ENCODE data around the gene WDR33. TPM values are rescaled to one million over a fixed set of nuclear protein-coding genes. Genes with fewer than 3 reads are reported as not detected.

WDR33 gene
- total RNA-seq, 1 donor: 35.4 TPM

DNA sequence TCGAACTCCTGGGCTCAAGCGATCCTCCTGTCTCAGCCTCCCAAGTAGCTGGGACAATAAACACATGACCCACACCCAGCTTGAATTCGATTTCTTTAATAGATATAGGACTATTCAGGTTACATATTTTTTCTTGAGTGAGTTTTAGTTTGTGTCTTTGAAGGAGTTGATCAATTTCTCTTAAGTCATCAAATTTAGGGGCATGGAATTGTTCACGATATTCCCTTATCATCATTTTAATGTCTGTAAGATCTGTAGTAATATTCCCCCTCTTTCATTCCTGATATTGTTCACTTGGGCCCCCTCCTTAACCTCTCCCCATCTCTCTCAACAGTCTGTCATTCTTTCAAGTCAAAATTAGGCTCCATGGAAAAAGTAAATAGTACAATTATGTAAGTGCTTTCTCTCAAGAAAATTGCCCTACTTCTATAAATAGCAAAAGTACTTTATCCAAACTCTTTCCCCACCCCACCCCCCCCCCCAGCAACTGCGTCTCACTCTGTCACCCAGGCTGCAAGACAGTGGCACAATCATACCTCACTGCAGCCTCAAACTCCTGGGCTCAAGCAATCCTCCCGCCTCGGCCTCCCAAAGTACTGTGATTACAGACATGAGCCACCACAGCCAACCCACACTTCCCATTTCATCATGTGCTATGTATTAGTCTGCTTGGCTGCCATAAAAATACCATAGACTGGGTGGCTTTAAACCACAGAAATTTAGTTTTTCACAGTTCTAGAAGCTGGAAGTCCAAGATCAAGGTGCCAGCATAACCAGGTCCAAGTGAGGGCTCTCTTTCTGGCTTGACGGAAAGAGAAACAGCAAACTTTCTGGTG is 20.1 kb downstream of the WDR33 start:
- H3K4me3 ChIP-seq (ENCODE audit: low read depth, low read length): no peak overlapping the region
- DNase-seq (ENCODE audit: low read depth): no peak
- TF ChIP-seq, protein P1, sequence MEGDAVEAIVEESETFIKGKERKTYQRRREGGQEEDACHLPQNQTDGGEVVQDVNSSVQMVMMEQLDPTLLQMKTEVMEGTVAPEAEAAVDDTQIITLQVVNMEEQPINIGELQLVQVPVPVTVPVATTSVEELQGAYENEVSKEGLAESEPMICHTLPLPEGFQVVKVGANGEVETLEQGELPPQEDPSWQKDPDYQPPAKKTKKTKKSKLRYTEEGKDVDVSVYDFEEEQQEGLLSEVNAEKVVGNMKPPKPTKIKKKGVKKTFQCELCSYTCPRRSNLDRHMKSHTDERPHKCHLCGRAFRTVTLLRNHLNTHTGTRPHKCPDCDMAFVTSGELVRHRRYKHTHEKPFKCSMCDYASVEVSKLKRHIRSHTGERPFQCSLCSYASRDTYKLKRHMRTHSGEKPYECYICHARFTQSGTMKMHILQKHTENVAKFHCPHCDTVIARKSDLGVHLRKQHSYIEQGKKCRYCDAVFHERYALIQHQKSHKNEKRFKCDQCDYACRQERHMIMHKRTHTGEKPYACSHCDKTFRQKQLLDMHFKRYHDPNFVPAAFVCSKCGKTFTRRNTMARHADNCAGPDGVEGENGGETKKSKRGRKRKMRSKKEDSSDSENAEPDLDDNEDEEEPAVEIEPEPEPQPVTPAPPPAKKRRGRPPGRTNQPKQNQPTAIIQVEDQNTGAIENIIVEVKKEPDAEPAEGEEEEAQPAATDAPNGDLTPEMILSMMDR (IDR thresholded peaks at IDR 0.05; ENCODE audit: insufficient read depth, low read depth, low read length): no peak

GRCh38 chr2:127786048-127786809 is 24.7 kb downstream of the WDR33 start:
- H3K4me3 ChIP-seq (ENCODE audit: low read depth, low read length): no peak overlapping the region
- DNase-seq (ENCODE audit: low read depth): no peak
- TF ChIP-seq, protein P1 (IDR thresholded peaks at IDR 0.05; ENCODE audit: insufficient read depth, low read depth, low read length): no peak

DNA sequence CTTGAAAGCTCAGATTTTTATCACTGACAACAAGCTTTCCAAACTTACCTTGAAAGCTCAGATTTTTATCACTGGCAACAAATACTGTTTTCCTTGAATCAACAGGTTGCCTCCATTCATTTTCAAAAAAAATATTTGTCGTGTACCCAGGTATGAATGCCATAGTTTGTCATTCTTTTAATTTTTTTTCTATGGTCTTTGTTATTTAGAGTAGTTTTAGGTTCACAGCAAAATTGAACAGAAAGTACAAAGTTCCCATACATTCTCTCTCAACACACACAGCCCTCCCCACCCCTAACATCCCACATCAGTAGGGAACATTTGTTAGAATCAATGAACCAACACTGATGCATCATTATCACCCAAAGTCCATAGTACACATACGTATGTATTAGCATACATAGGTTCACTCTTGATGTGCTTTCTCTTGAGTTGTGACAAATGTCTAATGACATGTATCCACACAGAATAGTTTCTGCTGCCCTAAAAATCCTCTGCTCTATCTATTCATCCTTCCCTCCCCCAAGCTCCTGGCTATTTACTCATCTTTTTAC is 25.9 kb downstream of the WDR33 start:
- DNase-seq (ENCODE audit: low read depth): no peak
- no peak overlapping the region for H3K4me3 ChIP-seq (ENCODE audit: low read depth, low read length)
- TF ChIP-seq, protein P1 (IDR thresholded peaks at IDR 0.05; ENCODE audit: insufficient read depth, low read depth, low read length): no peak

DNA sequence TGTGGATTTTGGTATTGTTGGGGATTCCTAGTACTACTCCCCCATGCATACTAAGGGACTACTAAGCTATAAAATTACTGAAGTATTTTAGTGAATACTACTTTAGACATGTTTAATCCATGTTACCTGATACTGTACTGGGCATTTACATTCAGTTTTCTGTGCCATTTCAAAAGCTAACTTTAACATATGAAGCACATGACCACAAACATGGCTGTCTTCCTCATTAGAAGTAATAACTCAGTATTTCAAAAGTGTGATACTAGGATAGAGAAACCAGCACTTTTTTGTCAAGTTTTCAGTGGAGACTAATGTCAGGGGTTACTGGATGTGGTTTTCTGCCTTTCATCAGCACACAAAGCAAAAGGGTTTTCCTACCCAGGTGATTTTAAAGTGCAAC is 27.9 kb downstream of the WDR33 start:
- DNase-seq (ENCODE audit: low read depth): no peak
- H3K4me3 ChIP-seq (ENCODE audit: low read depth, low read length): no peak overlapping the region
- TF ChIP-seq, protein P1 (IDR thresholded peaks at IDR 0.05; ENCODE audit: insufficient read depth, low read depth, low read length): no peak

GRCh38 chr2:127778850-127779249 is 32.1 kb downstream of the WDR33 start:
- TF ChIP-seq, protein P1 (IDR thresholded peaks at IDR 0.05; ENCODE audit: insufficient read depth, low read depth, low read length): no peak
- DNase-seq (ENCODE audit: low read depth): no peak
- no peak overlapping the region for H3K4me3 ChIP-seq (ENCODE audit: low read depth, low read length)

DNA sequence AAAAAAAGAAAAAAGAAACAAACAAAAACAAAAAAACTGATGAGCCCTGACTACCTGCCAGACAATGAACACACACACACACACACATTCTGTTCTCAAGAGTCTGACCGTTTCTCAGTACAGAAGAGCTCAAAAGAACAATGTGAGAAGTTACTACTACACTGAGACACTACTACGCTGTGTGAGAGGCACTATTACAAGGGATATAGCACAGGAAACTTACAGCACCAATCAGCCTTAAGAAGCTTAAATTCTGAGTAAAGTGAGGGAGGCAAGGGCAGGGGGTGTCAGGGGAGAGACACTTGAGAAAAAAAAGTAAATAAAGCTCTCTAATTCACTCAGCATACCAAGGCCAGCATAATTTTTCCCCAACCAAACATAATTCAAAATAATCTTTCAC is 32.5 kb downstream of the WDR33 start:
- DNase-seq (ENCODE audit: low read depth): no peak
- no peak overlapping the region for H3K4me3 ChIP-seq (ENCODE audit: low read depth, low read length)
- TF ChIP-seq, protein P1 (IDR thresholded peaks at IDR 0.05; ENCODE audit: insufficient read depth, low read depth, low read length): no peak

All from fibroblast of villous mesenchyme (primary cell).